SKM-1 treated with dmso at 0.1 percent for 144 hours (cell line): ENCODE measurements around the gene GNPAT.
A peak's percentile ranks its signal among the peaks of the same experiment; 100 is the strongest.

ENCODE experiments used
- DNase-seq: peaks from one replicate; lab custom pipeline; 2025; ENCODE audit not compliant: unreplicated experiment; lab: John Stamatoyannopoulos, UW

Gene GNPAT

DNA sequence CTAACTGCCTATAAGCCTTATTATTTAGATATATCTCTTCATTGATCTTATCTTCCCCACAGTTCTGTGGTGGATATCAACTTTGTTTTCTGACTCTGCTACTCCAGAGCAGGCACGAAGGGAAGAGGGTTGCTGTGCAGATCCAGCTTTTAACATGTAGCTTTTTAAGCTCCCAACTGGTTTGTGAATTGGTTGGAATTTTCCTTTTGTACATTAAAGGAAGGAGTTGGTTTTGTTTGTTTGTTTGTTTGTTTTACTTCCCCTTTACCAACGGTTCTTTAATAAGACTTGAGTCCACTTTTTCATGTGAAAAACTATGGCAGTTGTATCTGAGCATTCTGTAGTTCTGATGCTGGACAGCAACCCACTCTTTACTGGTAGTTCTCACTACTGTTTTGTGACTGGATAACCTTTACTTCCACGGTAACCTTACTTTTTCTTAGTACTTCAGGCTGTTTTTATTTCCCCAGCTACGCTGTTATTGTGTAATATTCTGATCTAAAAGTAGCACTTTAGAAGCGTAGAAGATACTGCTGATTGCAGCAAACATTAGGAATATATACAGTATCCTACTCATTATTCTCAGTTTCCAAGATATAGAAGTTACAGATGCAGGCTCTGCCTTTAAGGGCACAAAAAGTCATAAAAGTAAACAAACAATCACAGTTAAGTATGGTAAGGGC, 1.6 kb downstream of the GNPAT start:
- peak; percentile 12 for DNase-seq

DNA sequence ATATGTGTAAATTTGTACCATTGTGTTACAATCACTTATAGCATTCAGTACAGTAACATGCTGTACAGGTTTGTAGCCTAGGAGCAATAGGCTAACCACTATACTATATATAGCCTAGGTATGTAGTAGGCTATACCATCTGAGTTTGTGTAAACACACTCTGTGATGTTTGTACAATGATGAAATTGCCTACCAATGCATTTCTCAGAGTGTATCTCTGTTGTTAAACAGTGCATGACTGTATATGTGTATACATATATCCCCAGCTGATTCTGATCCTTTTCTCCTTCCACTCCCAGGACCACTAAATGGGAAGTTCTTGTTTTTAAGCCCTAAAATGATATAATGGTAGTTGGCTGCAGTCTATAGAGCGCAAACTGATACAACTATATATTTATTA, 7.8 kb downstream of the GNPAT start:
- DNase-seq, result no peak

DNA sequence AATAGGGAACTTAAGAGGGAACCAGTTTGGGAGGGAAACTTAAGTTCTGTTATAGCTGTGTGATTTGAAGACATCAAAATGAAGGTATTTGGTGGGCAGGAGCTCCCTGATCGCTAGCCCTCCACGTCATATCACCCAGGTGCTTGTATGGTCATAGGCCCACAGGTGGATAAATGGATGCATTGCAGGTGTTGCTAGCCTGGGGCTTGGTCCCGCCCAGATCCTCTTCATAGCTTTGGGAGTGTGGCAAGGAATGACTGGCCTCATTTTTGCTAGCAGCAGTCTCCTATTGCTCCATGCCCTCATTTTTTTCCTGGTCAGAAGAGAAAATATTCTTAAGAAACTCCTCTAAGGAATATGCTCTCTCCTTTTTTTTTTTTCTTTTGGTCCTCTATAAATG, 11.3 kb downstream of the GNPAT start:
- no peak for DNase-seq

DNA sequence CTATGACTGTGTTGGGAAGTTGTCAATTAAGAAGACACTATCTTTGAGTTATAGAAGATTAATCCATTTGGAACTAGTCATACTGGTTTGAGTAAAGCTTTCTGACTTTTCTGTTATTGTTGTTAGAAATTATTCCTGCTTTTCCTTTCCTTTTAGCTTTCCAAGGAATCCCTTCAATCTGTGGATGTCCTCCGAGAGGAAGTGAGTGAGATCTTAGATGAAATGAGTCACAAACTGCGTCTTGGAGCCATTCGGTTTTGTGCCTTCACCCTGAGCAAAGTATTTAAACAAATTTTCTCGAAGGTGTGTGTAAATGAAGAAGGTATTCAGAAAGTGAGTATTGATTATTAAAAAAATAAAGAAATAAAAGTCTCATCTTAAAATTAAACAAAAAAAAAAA, 19.3 kb downstream of the GNPAT start:
- DNase-seq, result no peak

DNA sequence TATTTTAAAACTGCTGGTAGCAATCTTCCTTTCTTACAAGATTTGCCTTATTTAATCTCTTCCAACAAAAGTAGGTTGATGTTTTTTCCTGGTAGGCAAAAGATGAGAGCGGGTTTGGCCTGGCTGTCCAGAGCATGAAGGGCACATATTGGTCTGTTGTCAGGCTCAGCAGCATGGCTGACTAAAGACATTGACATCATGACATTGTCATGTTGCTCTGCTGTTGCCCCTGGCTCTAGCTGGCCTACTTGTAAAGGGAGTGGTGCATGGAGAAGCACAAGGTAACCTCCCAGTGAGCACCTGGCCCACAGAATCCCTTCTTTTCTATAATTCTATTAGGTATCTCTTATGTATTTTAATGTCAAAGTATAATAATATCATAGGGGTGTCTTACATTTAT, 23.6 kb downstream of the GNPAT start:
- DNase-seq, result no peak

DNA sequence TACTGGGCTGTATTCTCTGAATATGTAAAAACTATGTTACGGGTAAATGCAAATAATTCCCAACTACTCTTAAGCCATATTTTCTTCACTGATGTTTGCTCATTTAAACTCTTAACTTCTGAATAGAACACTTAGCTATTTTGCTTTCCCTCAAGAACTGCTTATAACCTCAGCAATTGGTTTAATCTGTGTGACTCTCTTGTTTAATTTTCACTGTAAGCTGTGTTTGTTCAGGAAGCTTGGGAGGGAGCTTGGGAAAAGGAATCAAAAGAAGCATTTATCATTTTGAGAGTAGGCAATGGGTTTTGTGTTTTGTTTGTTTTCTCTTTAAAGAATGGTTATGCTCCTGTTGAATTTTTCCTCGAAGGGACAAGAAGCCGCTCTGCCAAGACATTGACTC, 24.4 kb downstream of the GNPAT start:
- no peak for DNase-seq

DNA sequence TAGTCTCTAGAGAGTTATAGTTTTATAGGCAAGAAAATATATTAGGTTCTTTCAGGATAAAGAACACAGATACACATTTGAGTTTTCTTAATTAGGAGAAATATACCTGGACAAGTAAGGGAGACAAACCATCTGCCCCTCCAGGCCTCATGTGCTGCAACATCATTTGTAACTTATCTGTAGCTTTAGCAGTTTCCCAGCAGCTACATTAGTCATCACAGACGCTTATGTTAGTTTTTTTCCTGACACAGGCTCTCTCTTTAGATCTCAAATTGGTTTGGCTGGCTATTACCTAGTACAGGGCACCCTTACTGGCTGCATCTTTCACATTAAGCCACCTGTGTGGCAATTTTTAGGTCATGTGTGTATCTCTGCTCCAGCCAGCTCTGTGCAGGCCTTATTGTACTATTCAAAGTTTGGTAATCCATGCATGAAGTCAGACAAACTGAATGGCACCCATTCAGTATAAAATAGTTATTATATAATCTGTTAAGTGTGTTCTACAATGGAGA, 25.9 kb downstream of the GNPAT start:
- no peak for DNase-seq

DNA sequence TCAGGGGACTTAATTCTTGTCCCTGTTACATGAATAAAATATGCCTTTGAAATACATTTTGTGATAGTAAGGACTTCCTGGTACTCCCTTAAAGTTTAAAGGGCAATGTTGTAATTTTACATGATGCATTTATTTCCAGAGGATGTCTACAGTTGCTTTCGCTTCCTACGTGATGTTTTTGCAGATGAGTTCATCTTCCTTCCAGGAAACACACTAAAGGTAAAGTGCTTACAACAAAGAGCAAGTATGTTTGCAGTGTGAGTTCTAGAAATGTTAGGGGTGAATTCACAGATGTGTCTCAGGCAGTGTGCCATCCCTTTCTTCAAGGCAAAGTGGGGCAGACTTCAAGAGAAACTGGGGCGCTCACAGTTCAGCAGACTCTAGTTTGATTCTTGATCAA, 31.2 kb downstream of the GNPAT start:
- no peak for DNase-seq

DNA sequence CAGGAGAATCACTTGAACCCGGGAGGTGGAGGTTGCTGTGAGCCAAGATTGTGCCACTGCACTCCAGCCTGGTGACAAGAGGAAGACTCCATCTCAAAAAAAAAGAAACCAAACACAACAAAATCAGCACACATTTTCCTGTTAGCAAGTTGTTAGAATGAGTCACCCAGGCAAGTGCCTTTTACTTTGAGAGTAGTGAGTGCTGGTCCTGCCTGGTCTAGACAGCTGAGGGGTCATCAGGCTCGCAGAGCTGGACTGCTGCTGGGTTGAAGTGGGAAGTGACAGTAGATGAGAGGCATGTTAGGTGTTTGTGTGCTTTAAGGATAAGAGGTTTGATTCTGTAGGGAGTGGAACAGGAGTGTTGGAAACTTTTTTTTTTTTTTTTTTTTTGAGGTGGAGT, 31.9 kb downstream of the GNPAT start:
- no peak for DNase-seq

DNA sequence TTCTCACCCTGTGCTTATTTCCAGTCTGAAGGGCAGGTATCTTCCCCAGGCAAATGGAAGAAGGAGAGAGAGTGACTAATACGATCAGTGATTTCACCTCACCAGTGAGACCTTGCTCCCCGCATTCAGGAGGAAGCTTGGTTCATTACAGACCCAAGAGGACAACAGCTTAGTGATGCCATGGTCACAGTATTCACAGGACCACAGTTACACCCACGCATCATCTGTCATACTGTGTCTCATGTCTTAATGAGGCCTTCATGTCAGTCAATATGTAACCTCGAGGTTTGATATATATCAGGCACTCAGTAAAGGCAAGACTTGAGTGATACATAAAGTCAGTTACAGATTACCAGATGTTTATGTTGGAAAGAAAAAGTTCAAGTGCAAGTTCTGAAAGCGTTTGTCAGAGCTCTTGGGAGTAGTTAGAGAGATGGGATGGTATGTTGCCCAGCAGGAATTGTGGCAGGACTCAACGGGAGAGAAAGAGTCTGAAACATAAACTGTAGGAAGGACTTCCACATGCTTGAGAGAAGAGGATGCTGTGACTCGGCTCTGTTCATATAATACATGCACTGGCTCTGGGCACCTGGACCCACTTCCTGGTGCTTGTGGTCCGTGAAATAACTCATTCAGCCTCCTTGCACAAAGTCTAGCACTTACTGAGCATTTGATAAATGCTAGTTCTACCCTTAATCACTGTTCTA, 33.3 kb downstream of the GNPAT start:
- DNase-seq, result no peak

DNA sequence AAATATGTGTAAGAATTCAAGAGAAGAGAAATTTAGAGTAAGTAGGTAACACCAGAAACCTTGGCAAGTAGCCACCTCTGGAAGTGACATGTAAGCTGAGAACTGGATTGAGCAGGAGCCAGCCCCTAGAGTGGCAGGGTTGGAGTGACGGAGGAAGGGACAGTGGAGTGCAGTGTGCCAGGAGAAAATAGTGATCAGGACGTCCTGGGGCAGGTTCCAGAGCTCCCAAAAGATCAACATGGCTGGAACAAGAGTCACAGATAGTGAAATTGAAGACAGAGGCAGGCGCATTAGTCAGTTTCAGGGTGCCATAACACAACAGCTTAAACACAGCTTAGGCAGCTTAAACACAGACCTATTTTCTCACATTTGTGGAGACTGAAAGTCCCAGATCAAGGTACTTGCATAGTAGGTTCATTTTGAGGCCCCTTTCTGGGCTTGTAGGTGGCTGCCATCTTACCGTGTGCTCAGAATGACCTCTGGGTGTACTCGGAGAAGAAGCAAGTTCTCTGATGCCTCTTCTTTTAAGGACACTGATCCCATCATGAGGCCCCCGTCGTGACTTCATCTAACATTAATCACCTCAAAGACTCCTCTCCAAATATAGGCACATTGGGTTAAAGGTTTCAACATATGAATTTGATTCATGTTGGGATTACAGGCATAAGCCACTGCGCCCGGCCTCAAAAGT, 37.2 kb downstream of the GNPAT start:
- no peak for DNase-seq

DNA sequence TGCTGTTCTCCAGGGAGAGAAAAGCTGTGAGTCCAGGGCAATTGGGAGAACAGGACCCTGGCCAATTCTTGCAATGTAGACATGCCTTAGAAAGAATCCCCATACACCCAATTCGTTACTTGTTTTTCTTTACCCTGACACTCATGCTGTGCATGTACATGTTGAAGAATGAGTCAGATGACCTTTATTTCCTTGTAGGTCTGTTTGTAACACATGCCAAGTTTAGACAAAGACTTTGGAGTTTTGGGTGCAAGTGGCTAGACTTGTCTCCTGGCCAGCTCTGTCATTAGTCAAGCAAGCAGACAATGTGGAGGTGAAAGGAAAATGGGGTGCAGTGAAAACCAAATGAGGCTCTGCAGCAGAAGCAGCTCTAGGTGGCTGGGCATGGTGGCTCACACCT, 38.1 kb downstream of the GNPAT start:
- no peak for DNase-seq

DNA sequence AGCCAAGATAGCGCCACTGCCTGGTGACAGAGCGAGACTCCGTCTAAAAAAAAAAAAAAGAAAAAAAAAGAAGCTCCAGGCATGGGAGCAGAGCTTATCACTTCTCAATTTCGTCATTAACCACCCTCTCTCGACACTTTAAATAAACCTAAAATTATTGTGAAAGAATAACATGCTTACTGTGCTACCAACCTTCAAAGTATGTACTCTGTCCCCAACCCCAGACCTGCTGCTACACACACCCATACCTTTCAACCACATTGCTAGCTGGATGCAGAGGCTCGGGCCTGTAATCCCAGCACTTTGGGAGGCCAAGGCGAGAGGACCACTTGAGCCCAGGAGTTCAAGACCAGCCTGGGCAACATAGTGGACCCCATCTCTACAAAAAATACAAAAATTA, 38.7 kb downstream of the GNPAT start:
- DNase-seq, result peak; percentile 54

DNA sequence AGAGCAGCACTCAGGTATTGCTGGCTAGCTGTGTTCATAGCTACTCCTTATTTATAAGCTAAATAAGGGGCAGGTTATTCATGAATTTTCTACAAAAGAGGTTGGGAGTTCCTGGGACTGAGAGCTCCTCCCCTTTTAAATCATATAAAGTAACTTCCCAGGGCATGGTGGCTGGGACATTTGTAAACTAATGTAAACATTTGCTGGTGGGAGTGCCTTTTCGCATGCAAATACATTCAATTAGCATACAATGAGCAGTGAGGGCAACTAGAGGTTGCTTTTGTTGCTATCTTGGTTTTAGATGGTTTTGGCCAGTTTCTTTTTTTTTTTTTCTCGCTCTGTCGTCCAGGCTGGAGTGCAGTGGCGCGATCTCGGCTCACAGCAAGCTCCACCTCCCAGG, 43.4 kb downstream of the GNPAT start:
- no peak for DNase-seq

DNA sequence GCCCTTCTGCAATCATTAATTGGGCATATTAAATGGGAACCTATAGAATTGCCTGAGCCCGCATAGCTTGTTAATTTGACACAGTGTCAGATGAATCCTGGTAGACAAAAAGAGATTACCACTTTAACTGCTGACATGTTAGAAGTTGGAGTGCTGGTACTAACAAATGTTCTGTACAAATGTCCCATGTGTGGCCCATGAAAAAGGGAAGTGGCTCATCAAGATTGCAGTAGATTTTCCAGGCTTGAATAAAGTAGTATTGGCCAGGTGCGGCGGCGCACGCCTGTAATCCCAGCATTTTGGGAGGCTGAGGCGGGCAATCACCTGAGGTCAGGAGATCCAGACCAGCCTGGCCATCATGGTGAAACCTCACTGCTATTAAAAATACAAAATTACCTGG, 45.6 kb downstream of the GNPAT start:
- DNase-seq, result no peak

DNA sequence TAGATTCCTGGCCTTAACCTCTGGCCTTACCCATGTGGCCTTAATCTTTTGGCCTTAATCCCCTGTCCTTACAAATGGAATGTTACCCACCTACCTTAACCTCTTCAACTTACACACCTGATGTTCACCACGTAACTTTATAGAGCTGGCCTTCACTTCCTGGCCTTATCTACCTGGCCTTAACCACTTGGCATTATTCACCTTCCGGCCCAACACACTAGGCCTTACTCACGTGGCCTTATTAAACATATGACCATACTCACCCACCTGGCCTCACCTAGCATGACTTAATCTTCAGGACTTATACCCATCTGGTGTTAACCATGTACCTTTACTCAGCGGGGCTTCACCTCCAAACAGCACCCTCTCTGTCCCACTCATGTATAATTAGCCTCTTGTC, 54.9 kb downstream of the GNPAT start:
- no peak for DNase-seq

DNA sequence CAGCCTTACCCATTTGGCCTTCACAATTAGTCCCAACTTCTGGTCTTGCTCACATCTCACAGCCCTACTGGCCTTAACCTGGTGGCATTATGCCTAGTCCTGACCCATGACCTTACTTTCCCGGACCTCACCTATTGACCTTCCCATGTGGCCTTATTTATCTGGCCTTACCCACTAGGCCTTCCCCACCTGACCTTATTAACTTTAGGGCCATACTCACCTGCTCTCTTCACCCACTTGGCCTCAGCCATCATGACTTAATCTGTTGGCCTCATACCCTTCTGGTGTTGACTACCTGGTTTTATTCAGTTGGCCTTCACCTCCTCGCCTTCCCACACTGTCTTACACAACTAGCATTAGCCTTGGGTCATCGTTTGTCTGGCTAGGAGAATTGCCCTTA, 61.0 kb downstream of the GNPAT start:
- no peak for DNase-seq

DNA sequence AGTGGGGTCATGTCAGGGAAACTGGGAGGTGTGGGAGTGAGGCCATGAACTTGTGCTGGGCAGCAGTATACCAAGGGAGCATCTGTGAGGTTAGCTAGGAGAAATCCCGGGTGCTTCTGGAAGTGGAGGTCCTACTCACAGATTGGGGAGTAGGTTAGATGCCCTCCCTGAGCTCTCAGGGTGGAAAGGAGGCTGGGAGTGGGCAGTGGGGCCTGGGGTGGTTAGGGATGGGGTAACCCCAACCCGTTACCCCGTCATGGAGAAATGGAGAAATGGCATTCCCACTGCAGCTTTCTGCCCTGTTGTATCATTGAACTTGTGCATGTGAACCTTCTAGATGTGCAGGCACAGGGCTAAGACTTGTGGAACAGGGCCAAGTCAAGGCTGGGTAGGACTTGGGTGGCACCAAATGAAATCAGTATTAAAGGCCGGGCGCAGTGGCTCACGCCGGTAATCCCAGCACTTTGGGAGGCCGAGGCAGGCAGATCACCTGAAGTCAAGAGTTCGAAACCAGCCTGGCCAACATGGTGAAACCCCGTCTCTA, 69.5 kb downstream of the GNPAT start:
- DNase-seq, result no peak

DNA sequence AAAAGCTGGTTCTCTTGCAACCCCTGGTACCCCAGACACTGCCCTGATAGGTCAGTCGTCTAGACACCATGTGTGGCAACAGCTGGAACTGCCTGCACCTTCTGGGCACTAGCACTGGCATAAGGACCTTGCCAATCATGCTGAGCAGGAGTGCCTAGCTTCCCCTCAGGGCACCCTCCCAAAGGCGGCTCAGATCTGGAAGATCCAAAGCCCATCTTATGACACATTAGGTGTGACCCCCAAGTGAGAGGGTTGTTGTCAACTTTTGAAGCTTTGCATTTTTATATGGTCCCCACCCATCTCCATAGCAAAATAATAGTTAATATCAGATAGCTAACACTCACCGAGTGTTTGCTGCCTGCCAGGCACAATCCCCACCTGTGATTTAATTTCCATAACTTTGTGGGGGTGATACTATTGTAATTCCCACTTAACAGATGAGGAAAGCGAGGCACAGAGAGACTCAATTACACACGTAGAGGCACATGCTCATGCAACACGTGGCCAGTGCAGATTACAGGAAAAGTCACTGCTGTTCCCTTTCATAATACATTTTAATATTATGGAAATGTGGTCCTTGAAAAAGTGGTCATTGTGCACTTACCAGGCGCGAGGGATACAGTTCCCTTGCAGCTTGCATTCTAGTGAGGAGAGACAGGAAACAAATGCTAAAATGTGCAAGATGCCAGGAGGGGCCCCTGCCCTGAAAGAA, 70.9 kb downstream of the GNPAT start:
- DNase-seq, result no peak

DNA sequence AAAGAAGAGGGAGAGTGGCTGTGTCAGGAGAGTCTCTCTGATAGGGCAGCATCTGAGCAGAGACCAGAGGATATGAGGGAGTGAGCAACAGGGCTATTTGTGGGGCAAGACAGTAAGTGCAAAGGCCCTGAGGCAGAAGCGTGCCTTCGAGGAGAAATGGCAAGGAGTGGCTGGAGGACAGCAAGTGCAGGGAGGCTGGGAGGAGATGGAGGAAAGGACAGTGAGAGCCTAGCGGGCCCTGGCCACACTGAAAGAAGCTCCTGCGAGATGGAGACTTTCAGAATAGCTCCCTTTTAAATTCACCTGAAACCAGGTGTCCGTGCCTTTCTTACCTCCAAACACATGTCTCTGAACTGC, 71.4 kb downstream of the GNPAT start:
- DNase-seq, result no peak

DNA sequence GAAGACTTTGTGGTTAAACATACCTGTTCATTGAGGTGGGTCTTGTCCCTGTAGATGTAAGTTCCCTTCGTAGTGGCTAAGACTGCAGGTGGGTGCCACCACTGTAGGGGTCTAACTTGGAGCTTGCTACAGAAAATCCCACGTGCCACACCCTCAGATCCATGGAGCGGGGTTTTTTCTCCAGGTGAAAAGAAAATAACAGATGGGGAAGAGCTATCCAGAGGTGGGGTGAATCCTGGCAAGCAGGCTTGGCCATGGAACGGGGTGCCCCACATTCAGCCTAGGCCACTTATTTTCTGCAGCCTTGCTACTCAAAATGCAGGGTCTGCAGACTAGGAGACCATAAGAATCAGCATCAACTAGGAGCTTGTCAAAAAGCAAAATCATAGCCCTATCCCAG, 72.6 kb downstream of the GNPAT start:
- DNase-seq, result no peak
